Smooth muscle cell (in vitro differentiated cells): Measurements from ENCODE around the gene C1R. TPM values are rescaled to one million over a fixed set of nuclear protein-coding genes. Genes with fewer than 3 reads are reported as not detected.

ENCODE experiments used
- DNase-seq: peaks from one replicate; lab custom pipeline; 2025; ENCODE audit not compliant: unreplicated experiment; lab: John Stamatoyannopoulos, UW
- H2AFZ ChIP-seq: fragments of 200-600 bp; sonication (generic); 2 replicates; pipeline ENCODE4 v1.6.0; 2016; ENCODE audit warnings: antibody characterized with exemption, low read depth, mild to moderate bottlenecking
- H3F3A ChIP-seq: fragments of 200-600 bp; sonication (generic); 2 replicates; pipeline ENCODE4 v1.6.0; 2017; ENCODE audit warnings: antibody characterized with exemption, low read depth
- H3K27ac ChIP-seq: fragments of 200-600 bp; sonication (generic); 2 replicates; pipeline ENCODE4 v1.5.1; 2016; ENCODE audit warnings: low read depth, mild to moderate bottlenecking
- H3K27me3 ChIP-seq: fragments of 200-600 bp; sonication (generic); 2 replicates; pipeline ENCODE4 v1.6.1; 2016; ENCODE audit warnings: low read depth, mild to moderate bottlenecking
- H3K36me3 ChIP-seq: fragments of 200-600 bp; sonication (generic); 2 replicates; pipeline ENCODE4 v1.5.1; 2016; ENCODE audit warnings: low read depth
- H3K4me1 ChIP-seq: fragments of 200-600 bp; sonication (generic); 2 replicates; pipeline ENCODE4 v1.5.1; 2016; ENCODE audit warnings: low read depth
- H3K4me2 ChIP-seq: fragments of 200-600 bp; sonication (generic); 2 replicates; pipeline ENCODE4 v1.6.0; 2016; ENCODE audit warnings: mild to moderate bottlenecking
- H3K4me3 ChIP-seq: fragments of 200-600 bp; sonication (generic); 2 replicates; pipeline ENCODE4 v1.5.1; 2016; ENCODE audit warnings: mild to moderate bottlenecking
- H3K79me2 ChIP-seq: fragments of 200-600 bp; sonication (generic); 2 replicates; pipeline ENCODE4 v1.6.0; 2016; ENCODE audit warnings: low read depth, mild to moderate bottlenecking
- H3K9ac ChIP-seq: fragments of 200-600 bp; sonication (generic); 2 replicates; pipeline ENCODE4 v1.6.0; 2016; ENCODE audit warnings: low read depth
- H3K9me3 ChIP-seq: fragments of 200-600 bp; sonication (generic); replicated peaks from 2 replicates; pipeline ENCODE4 v1.5.1; 2016; ENCODE audit warnings: low read depth
- H4K20me1 ChIP-seq: fragments of 200-600 bp; sonication (generic); 2 replicates; pipeline ENCODE4 v1.6.0; 2016; ENCODE audit warnings: low read depth
- CTCF ChIP-seq: fragments of 200-600 bp; sonication (generic); IDR thresholded peaks from 2 replicates; pipeline ENCODE4 v1.5.1; 2017; ENCODE audit warnings: borderline replicate concordance, mild to moderate bottlenecking, antibody characterized with exemption; ENCODE audit not compliant: insufficient read depth, poor library complexity, severe bottlenecking
- whole genome bisulfite sequencing: methylation state at CpG from one replicate; pipeline ENCODE4 v1.1.7; 2016; ENCODE audit warnings: low lambda C conversion rate; 5-methylcytosine and 5-hydroxymethylcytosine counted together
- polyA plus RNA-seq: library from polyadenylated mRNA; unstranded; fragments of >200 nt; fragmentation: Nextera tagmentation; extraction: Ambion mirVana; gene quantifications from 2 replicates; pipeline ENCODE4 v1.2.1, GENCODE V29; 2016
- total RNA-seq: library from RNA; depleted of rRNA; stranded (reverse); fragments of >200 nt; gene quantifications from 2 replicates; pipeline ENCODE4 v1.2.3, GENCODE V29; 2014

C1R gene
- total and polyA plus RNA-seq, 2 experiments from 2014 or later = 51.2 to 83.8 TPM

GRCh38 chr12:7137908-7138307 lies 45.7 kb upstream of the C1R start:
- Histone ChIP-seq H3F3A (no peaks in the 10 kb centered on the region), H2AFZ (no peak overlapping the region), H3K4me3 (no peak overlapping the region), H3K79me2 (no peaks in the 10 kb centered on the region), H3K27ac (no peak overlapping the region), H3K27me3 (no peaks in the 10 kb centered on the region), H3K4me2 (no peak overlapping the region), H3K4me1 (no peaks in the 10 kb centered on the region), H4K20me1 (no peaks in the 10 kb centered on the region), H3K36me3 (no peaks in the 10 kb centered on the region), H3K9ac (no peak overlapping the region), H3K9me3 (no peaks in the 10 kb centered on the region)
- WGBS = 85% methylated on average over 4 of the region's 4 CpGs
- no peak for TF ChIP-seq CTCF
- DNase-seq = no peak

GRCh38 chr12:7136676-7137075 lies 44.4 kb upstream of the C1R start:
- no peaks in the 10 kb centered on the region for H3K4me1 ChIP-seq
- H3K27me3 ChIP-seq = no peaks in the 10 kb centered on the region
- no peaks in the 10 kb centered on the region for H3K36me3 ChIP-seq
- H2AFZ ChIP-seq = no peak overlapping the region
- 94% methylated on average over 3 of the region's 3 CpGs for WGBS
- no peak for TF ChIP-seq CTCF
- no peak overlapping the region for H3K27ac ChIP-seq
- no peak overlapping the region for H3K9ac ChIP-seq
- no peaks in the 10 kb centered on the region for H3F3A ChIP-seq
- H3K9me3 ChIP-seq = no peaks in the 10 kb centered on the region
- H3K4me2 ChIP-seq = no peak overlapping the region
- H3K79me2 ChIP-seq = no peaks in the 10 kb centered on the region
- peaks cover 11% of the 10 kb centered on the region for H4K20me1 ChIP-seq
- H3K4me3 ChIP-seq = no peak overlapping the region
- no peak for DNase-seq

GRCh38 chr12:7136071-7136470 lies 43.8 kb upstream of the C1R start:
- Histone ChIP-seq H3K4me1 (no peaks in the 10 kb centered on the region), H3K27ac (no peak overlapping the region), H3K36me3 (no peaks in the 10 kb centered on the region), H3F3A (no peaks in the 10 kb centered on the region), H3K4me3 (no peak overlapping the region), H4K20me1 (peaks cover 11% of the 10 kb centered on the region), H3K79me2 (no peaks in the 10 kb centered on the region), H3K9ac (no peak overlapping the region), H3K27me3 (no peaks in the 10 kb centered on the region), H3K9me3 (no peaks in the 10 kb centered on the region), H2AFZ (no peak overlapping the region), H3K4me2 (no peak overlapping the region)
- no peak for TF ChIP-seq CTCF
- DNase-seq = no peak
- WGBS = 96% methylated on average over 7 of the region's 7 CpGs

DNA sequence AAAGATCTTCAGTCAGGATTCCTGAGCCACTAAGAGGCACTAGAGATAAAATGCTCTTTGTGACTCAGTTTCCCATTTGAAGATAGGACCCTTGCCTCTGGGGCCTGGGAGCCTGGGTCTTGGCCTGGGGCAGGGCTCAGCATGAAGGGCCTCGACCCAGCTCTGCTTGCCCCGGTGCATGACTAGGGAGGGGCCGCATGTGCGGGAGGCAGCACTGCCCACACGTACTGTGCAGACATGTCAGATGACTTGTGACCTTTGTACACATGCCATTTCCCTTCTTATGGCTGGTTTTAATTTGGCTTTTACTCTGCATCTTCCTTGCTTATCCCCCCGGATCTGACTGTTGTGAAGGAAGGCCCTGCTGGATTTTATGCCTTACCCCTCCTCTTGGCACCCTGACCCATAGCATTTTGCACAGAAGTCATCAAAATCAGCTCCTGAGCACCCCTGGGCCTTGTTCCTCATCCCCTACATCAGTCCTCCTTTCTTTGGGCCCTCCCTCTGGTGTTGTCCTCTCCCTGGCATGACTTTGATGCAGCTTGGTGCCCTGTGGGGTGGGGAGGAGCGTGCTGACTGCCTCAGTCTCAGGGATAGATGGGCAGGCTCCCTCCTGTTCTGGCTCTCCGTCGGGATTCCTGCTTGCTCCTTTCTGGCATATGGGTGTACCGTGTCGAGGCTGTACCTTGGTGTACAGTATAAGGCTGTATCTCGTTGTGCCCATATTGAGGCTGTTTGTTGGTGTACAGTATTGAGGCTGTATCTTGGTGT lies 42.3 kb upstream of the C1R start:
- no peak overlapping the region for H3K9ac ChIP-seq
- H3K27ac ChIP-seq = no peak overlapping the region
- H3F3A ChIP-seq = no peaks in the 10 kb centered on the region
- no peak overlapping the region for H2AFZ ChIP-seq
- peaks cover 11% of the 10 kb centered on the region for H4K20me1 ChIP-seq
- H3K4me1 ChIP-seq = peaks cover 3% of the 10 kb centered on the region
- no peak for TF ChIP-seq CTCF
- no peak for DNase-seq
- H3K79me2 ChIP-seq = no peaks in the 10 kb centered on the region
- H3K27me3 ChIP-seq = no peaks in the 10 kb centered on the region
- H3K9me3 ChIP-seq = no peaks in the 10 kb centered on the region
- H3K4me3 ChIP-seq = no peak overlapping the region
- WGBS = 93% methylated on average over 12 of the region's 12 CpGs
- no peak overlapping the region for H3K4me2 ChIP-seq
- no peaks in the 10 kb centered on the region for H3K36me3 ChIP-seq
